Gastroesophageal sphincter (tissue), 3 donors: ENCODE measurements around the gene NEK8.

Experiments
- CTCF ChIP-seq, 4 experiments: fragments of 200-600 bp in 2 of 4; fragments of 450-650 bp in 2 of 4; sonication (generic) in 1 of 4; IDR thresholded peaks; one replicate each; pipeline ENCODE4 v1.5.1; 2017 to 2019; ENCODE audit warnings: antibody characterized with exemption in 4 of 4, mild to moderate bottlenecking in 2 of 4, moderate library complexity in 2 of 4
- POLR2A ChIP-seq, 2 donors: fragments of 450-650 bp; IDR thresholded peaks; one replicate each; pipeline ENCODE4 v1.6.1; 2017; ENCODE audit warnings: antibody characterized with exemption in 2 of 2, mild to moderate bottlenecking in 2 of 2, moderate library complexity in 1 of 2

- TF ChIP-seq CTCF (IDR thresholded peaks at IDR 0.05) (no peak), POLR2A (IDR thresholded peaks at IDR 0.05) (no peak)
Measured at GRCh38 chr17:28712705-28713415, 15.7 kb upstream of the NEK8 start.
